Liver (tissue), 9 donors: ENCODE results near the gene DHCR7. TPM values are rescaled to one million over a fixed set of nuclear protein-coding genes. Genes with fewer than 3 reads are reported as not detected.

Experiments
- DNase-seq: peaks from one replicate; pipeline ENCODE4 v3.0.0-alpha.2; 2017; ENCODE audit warnings: low spot score
- H3K27ac ChIP-seq, 2 donors: one replicate each; pipeline ENCODE4 v1.7.0; 2013; ENCODE audit warnings: inconsistent platforms in 2 of 2, low read length in 2 of 2, control low read depth in 1 of 2, low read depth in 1 of 2, mild to moderate bottlenecking in 1 of 2
- H3K27me3 ChIP-seq, 4 donors: one replicate each; pipeline versions ENCODE4 v1.6.1 to v1.7.0; 2013; ENCODE audit warnings: low read length in 3 of 4, inconsistent platforms in 1 of 4, mild to moderate bottlenecking in 1 of 4, moderate library complexity in 1 of 4; ENCODE audit not compliant: control insufficient read depth in 4 of 4, insufficient read depth in 4 of 4
- H3K36me3 ChIP-seq, 4 donors: one replicate each; pipeline versions ENCODE4 v1.6.1 to v1.7.0; 2013; ENCODE audit warnings: low read length in 3 of 4, mild to moderate bottlenecking in 3 of 4, low read depth in 1 of 4, moderate library complexity in 1 of 4; ENCODE audit not compliant: control insufficient read depth in 4 of 4, insufficient read depth in 3 of 4
- H3K4me1 ChIP-seq, 4 donors: one replicate each; pipeline versions ENCODE4 v1.6.1 to v1.7.0; 2013; ENCODE audit warnings: low read length in 3 of 4, mild to moderate bottlenecking in 3 of 4, moderate library complexity in 1 of 4; ENCODE audit not compliant: control insufficient read depth in 4 of 4, insufficient read depth in 4 of 4
- H3K4me3 ChIP-seq, 3 donors: one replicate each; pipeline versions ENCODE4 v1.6.1 to v1.7.0; 2013; ENCODE audit warnings: low read length in 3 of 3, control low read depth in 1 of 3, low read depth in 1 of 3, mild to moderate bottlenecking in 1 of 3
- H3K9ac ChIP-seq, 2 donors: one replicate each; pipeline ENCODE4 v1.7.0; 2013; ENCODE audit warnings: low read length in 2 of 2, mild to moderate bottlenecking in 2 of 2, moderate library complexity in 2 of 2, control low read depth in 1 of 2, low read depth in 1 of 2
- H3K9me3 ChIP-seq, 4 donors: one replicate each; pipeline versions ENCODE4 v1.6.1 to v1.7.0; 2013; ENCODE audit warnings: low read length in 3 of 4; ENCODE audit not compliant: control insufficient read depth in 4 of 4
- FOXA1 ChIP-seq: IDR thresholded peaks from 2 replicates; pipeline ENCODE4 v1.6.1; 2016; ENCODE audit warnings: antibody characterized with exemption
- FOXA2 ChIP-seq: IDR thresholded peaks from 2 replicates; pipeline ENCODE4 v1.6.1; 2016; ENCODE audit warnings: antibody characterized with exemption
- GABPA ChIP-seq, 2 donors: IDR thresholded peaks in 1 of 2; conservative IDR thresholded peaks in 1 of 2; 2 replicates each; pipeline ENCODE4 v1.6.1; 2016; ENCODE audit warnings: antibody characterized with exemption in 2 of 2, mild to moderate bottlenecking in 1 of 2, moderate library complexity in 1 of 2
- HNF4A ChIP-seq, 2 donors: conservative IDR thresholded peaks; 2 replicates each; pipeline ENCODE4 v1.6.1; 2016; ENCODE audit warnings: antibody characterized with exemption in 2 of 2, mild to moderate bottlenecking in 2 of 2
- HNF4G ChIP-seq: IDR thresholded peaks from 2 replicates; pipeline ENCODE4 v1.6.1; 2016; ENCODE audit warnings: antibody characterized with exemption
- JUND ChIP-seq, 2 donors: IDR thresholded peaks; 2 replicates each; pipeline ENCODE4 v1.6.1; 2016; ENCODE audit warnings: antibody characterized with exemption in 2 of 2
- RAD21 ChIP-seq, 2 donors: IDR thresholded peaks; 2 replicates each; pipeline ENCODE4 v1.6.1; 2016; ENCODE audit warnings: antibody characterized with exemption in 2 of 2, mild to moderate bottlenecking in 2 of 2
- RXRA ChIP-seq, 2 donors: IDR thresholded peaks; 2 replicates each; pipeline ENCODE4 v1.6.1; 2017 to 2018; ENCODE audit warnings: antibody characterized with exemption in 2 of 2, mild to moderate bottlenecking in 1 of 2
- SP1 ChIP-seq: IDR thresholded peaks from 2 replicates; pipeline ENCODE4 v1.6.1; 2018; ENCODE audit warnings: antibody characterized with exemption, mild to moderate bottlenecking
- YY1 ChIP-seq: IDR thresholded peaks from 2 replicates; pipeline ENCODE4 v1.6.1; 2016; ENCODE audit warnings: antibody characterized with exemption, mild to moderate bottlenecking
- WGBS: extraction: QIAGEN DNeasy Blood & Tissue Kit; methylation state at CpG from one replicate; pipeline ENCODE4 v1.1.7; 2013; 5-methylcytosine and 5-hydroxymethylcytosine counted together
- polyA plus RNA-seq, 2 donors: library from polyadenylated mRNA; stranded (reverse) in 1 of 2; unstranded in 1 of 2; fragments of 200-250 nt in 1 of 2; fragments of >200 nt in 1 of 2; fragmentation: Nextera tagmentation in 1 of 2; extraction: Ambion mirVana in 1 of 2; gene quantifications; one replicate each; pipeline versions ENCODE4 v1.2.1 to v1.2.3, GENCODE V29; 2013 to 2015
- total RNA-seq, 2 donors: library from RNA; depleted of rRNA; stranded (reverse); fragments of >200 nt; gene quantifications; one replicate each; pipeline ENCODE4 v1.2.3, GENCODE V29; 2014
- TF ChIP-seq, protein P1 (sequence below): IDR thresholded peaks from 2 replicates; pipeline ENCODE4 v1.6.1; 2016; ENCODE audit warnings: antibody characterized with exemption
- TF ChIP-seq, protein P2 (sequence below): IDR thresholded peaks from 2 replicates; pipeline ENCODE4 v1.6.1; 2016; ENCODE audit warnings: antibody characterized with exemption
- TF ChIP-seq, protein P3 (sequence below): fragments of 150-350 bp; IDR thresholded peaks from 2 replicates; pipeline ENCODE4 v1.5.1; 2017; ENCODE audit warnings: improper control_type of control experiment, low read depth, low read length; ENCODE audit not compliant: missing input control
- donor health status: healthy.
- donor health status: healthy.
- donor health status: healthy.
- donor health status: healthy.
- donor health status: healthy.

The DHCR7 gene
- total and polyA plus RNA-seq, 4 donors, result 56.9 to 224 (median 172) TPM

DNA sequence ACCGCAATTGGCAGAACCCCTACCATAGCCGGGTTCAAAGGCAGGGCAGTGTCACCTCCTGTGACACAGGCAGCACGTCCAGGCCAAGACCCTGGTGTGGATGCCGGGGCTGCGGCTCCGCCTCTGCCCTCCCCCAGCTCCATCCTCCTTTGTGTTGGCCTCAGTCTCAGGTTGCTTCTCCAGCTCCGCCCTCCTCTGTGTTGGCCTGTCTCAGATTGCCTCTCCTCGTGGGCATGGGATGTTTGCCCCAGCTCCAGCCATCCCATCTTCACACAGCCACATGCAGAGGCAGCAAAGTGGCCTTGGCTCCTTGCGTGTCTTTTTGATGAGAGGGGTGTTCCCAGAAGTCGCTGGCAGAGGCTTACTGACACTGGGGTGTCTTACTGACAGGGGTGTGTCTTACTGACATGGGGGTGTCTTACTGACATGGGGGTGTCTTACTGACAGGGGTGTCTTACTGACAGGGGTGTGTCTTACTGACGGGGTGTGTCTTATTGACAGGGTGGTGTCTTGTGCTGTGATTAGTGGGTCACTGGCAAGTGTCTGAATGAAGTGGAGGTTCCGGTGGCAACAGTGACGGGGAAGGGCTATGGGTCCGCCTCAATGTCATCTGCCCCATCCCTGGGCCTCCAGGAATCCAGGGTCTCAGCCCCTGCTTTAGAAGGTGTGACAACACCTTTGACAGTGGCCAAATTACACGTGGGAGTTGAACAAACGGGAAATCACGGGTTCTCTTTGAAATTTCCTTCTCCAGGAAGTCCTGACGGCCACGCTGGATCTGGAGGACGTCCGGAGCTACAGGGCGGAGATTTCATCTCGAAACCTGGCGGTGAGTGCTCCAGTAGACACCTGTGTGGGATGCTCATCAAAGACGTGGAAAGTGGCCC is 29.7 kb upstream of the DHCR7 start:
- WGBS, result 89% methylated on average over 25 of the region's 25 CpGs
- Histone ChIP-seq H3K36me3 (peaks cover 23 to 79% (median 37%) of the 10 kb centered on the region in 4 donors), H3K27me3 (no peaks in the 10 kb centered on the region), H3K9me3 (no peaks in the 10 kb centered on the region), H3K9ac (no peak overlapping the region), H3K4me3 (no peak overlapping the region), H3K4me1 (no peaks in the 10 kb centered on the region), H3K27ac (no peak overlapping the region)
- DNase-seq, result no peak
- no peak for TF ChIP-seq FOXA2
- no peak for TF ChIP-seq HNF4G
- TF ChIP-seq FOXA1, result no peak
- TF ChIP-seq GABPA (IDR thresholded peaks at IDR 0.05 in 1 of 2, conservative IDR thresholded peaks at IDR 0.05 in 1 of 2), result no peak
- no peak for TF ChIP-seq RXRA (IDR thresholded peaks at IDR 0.05)
- TF ChIP-seq SP1, result no peak
- no peak for TF ChIP-seq RAD21 (IDR thresholded peaks at IDR 0.05)

DNA sequence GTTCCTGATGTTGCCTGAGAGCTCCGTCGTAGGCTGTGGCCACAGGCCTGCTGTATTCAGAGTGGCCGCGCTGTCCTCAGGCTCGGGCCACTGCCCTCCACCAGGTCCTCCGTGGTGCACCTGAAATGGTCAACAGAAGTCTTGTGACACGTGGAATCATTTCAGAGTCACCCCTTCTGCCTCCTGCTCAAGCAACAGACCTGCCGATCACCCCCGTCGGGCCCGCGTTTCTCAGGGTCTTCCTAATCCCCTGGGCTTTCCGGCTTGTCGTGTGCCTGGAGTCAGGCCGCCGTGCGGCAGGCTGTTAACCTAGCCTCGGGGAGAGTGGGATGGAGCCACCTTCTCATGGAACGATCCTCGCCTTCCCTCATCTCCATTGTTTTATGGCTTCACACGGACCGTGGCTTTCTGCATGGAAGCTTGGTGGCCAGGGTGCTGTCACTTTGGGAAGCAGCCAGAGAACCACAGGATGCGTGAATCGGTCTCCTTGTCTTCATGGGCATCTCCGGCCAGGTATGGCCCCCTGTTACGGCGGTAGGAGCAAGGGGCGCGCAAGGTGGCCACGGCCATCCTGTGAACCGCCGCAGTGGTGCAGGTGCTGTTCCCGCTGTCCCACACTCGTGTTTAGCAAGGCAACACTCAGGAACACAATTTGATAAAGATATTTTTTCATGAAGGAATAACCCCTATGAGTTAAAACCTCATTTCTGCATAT is 28.9 kb upstream of the DHCR7 start:
- H3K9me3 ChIP-seq, result no peaks in the 10 kb centered on the region
- H3K36me3 ChIP-seq, result peaks cover 25 to 82% (median 38%) of the 10 kb centered on the region in 4 donors
- WGBS, result 94% methylated on average over 34 of the region's 34 CpGs
- H3K27ac ChIP-seq, result no peak overlapping the region
- TF ChIP-seq HNF4A (conservative IDR thresholded peaks at IDR 0.05) (no peak), RAD21 (IDR thresholded peaks at IDR 0.05) (no peak), GABPA (IDR thresholded peaks at IDR 0.05 in 1 of 2, conservative IDR thresholded peaks at IDR 0.05 in 1 of 2) (no peak), FOXA2 (no peak), FOXA1 (no peak)
- TF ChIP-seq, protein P1, sequence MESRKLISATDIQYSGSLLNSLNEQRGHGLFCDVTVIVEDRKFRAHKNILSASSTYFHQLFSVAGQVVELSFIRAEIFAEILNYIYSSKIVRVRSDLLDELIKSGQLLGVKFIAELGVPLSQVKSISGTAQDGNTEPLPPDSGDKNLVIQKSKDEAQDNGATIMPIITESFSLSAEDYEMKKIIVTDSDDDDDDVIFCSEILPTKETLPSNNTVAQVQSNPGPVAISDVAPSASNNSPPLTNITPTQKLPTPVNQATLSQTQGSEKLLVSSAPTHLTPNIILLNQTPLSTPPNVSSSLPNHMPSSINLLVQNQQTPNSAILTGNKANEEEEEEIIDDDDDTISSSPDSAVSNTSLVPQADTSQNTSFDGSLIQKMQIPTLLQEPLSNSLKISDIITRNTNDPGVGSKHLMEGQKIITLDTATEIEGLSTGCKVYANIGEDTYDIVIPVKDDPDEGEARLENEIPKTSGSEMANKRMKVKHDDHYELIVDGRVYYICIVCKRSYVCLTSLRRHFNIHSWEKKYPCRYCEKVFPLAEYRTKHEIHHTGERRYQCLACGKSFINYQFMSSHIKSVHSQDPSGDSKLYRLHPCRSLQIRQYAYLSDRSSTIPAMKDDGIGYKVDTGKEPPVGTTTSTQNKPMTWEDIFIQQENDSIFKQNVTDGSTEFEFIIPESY, result no peak
- TF ChIP-seq, protein P2, sequence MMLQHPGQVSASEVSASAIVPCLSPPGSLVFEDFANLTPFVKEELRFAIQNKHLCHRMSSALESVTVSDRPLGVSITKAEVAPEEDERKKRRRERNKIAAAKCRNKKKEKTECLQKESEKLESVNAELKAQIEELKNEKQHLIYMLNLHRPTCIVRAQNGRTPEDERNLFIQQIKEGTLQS, result no peak
- H3K9ac ChIP-seq, result no peak overlapping the region
- no peak overlapping the region for H3K4me3 ChIP-seq
- no peaks in the 10 kb centered on the region for H3K27me3 ChIP-seq
- H3K4me1 ChIP-seq, result no peaks in the 10 kb centered on the region
- DNase-seq, result no peak

DNA sequence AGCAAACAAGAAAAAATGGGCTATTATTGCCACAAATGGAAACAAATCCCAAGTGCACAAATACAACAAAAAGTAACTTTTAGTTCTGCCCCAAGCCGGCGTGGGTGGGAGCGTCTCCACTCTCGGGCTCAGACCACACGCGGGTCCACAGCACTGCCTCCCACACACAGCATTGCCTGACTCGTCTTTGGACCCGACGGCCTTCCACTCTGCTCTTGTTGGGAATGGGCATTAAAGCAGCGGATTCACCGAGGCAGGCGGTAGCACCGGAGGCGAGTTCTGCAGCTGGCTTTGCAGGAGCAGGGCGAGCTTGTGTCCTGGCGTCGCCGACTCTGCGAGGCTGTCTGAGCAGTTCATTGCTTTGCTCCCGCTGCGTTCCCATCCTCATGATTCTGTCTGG is 27.8 kb upstream of the DHCR7 start:
- no peaks in the 10 kb centered on the region for H3K9me3 ChIP-seq
- H3K27ac ChIP-seq, result no peak overlapping the region
- no peaks in the 10 kb centered on the region for H3K4me1 ChIP-seq
- no peak overlapping the region for H3K4me3 ChIP-seq
- no peak for DNase-seq
- TF ChIP-seq FOXA2 (no peak), FOXA1 (no peak), JUND (IDR thresholded peaks at IDR 0.05) (no peak), HNF4G (no peak), YY1 (no peak), GABPA (IDR thresholded peaks at IDR 0.05 in 1 of 2, conservative IDR thresholded peaks at IDR 0.05 in 1 of 2) (no peak), SP1 (no peak)
- TF ChIP-seq, protein P3, sequence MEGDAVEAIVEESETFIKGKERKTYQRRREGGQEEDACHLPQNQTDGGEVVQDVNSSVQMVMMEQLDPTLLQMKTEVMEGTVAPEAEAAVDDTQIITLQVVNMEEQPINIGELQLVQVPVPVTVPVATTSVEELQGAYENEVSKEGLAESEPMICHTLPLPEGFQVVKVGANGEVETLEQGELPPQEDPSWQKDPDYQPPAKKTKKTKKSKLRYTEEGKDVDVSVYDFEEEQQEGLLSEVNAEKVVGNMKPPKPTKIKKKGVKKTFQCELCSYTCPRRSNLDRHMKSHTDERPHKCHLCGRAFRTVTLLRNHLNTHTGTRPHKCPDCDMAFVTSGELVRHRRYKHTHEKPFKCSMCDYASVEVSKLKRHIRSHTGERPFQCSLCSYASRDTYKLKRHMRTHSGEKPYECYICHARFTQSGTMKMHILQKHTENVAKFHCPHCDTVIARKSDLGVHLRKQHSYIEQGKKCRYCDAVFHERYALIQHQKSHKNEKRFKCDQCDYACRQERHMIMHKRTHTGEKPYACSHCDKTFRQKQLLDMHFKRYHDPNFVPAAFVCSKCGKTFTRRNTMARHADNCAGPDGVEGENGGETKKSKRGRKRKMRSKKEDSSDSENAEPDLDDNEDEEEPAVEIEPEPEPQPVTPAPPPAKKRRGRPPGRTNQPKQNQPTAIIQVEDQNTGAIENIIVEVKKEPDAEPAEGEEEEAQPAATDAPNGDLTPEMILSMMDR, result no peak
- H3K9ac ChIP-seq, result no peak overlapping the region
- WGBS, result 98% methylated on average over 21 of the region's 21 CpGs
- no peaks in the 10 kb centered on the region for H3K27me3 ChIP-seq
- peaks cover 25 to 79% (median 36%) of the 10 kb centered on the region in 4 donors for H3K36me3 ChIP-seq
